Stimulated activated CD8-positive, alpha-beta memory T cell treated with anti-CD3 and anti-CD28 coated beads, Interleukin-4, amount 100 ng/mL, for 24 hours (primary cell): ENCODE measurements around the gene PAK2.
"Not testable (repeated sequence)": the region's sequence is repeated elsewhere in the genome, so short reads cannot be mapped to it uniquely, and the experiment has no call there.

Experiments
- DNase-seq: peaks from one replicate; pipeline ENCODE4 v3.0.0-alpha.2; 2020; ENCODE audit warnings: low read depth

Gene PAK2

DNA sequence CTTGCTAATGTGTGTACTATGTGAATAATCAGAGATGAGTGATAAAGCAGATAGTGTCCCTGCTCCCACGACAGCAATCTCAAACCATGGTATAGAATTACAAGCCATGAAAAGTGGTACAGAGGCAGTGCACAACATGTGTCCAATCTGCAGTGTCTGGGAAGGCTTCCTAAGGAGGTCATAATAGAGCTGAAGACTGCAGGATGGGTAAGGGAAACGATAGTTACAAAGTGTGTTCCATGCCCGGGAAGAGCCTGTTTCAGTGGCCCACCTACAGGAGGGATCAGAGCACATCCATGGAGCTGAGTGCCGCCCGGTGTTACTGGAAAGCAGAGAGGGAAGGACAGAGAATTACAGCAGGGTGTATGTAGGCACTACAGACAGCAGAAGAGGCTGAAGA, 48.9 kb downstream of the PAK2 start:
- no peak for DNase-seq

DNA sequence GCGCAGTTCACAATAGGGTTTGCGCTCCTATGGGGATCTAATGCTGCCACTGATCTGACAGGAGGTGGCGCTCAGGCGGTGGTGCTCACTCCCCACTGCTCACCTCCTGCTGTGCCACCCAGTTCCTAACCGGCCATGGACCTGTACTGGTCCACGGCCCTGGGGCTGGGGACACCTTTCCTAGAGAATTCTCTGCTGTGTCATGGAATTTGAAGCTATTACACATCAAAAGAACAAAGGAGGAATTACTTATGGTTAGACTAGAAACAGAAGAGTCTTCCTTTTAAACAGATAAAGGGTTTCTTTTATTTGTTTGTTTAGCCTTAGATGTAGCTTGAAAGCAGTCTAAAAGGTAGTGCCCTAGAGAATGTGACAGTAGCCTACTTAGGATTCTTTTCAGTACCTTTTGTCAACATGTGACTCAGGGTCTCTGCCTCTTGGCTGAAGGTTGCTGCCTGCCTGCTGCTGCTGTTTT, 50.3 kb downstream of the PAK2 start:
- DNase-seq, result no peak

DNA sequence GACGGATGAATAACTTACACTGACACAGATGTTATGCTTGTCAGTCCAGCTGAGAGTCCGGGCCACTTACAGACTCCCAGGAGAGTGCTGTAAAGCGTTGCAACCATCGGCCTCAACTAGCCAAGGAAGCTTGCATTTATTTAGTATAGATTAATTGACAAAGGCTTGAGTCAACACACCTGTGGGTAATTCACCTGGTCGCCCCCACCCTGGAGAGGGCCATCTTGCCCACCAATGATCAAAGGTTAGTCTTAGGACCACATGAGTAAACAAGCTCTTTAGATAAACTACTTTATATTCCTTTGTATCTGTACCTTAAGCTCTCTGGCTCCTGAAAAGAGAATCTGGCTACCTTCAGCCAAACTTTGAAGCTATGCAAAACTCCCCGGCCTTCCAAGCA, 51.0 kb downstream of the PAK2 start:
- DNase-seq, result no peak

DNA sequence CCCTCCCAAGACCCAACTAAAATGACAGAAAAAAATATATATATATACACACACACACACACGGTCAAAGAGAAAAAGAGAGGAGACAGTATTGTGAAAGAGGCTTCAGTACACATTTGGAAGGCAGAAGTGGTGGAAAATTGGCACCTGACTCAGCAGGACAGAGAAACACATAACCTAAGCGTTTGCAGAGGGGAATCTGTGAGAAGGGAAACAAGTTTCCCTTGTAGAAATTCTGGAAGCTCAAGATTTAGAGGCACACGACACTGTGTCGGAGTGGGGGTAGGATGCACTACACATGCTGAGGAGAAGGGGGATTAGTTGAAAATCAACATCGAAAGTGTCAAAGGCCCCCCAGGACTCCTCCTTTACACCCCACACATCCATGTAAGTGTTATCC, 53.1 kb downstream of the PAK2 start:
- no peak for DNase-seq

DNA sequence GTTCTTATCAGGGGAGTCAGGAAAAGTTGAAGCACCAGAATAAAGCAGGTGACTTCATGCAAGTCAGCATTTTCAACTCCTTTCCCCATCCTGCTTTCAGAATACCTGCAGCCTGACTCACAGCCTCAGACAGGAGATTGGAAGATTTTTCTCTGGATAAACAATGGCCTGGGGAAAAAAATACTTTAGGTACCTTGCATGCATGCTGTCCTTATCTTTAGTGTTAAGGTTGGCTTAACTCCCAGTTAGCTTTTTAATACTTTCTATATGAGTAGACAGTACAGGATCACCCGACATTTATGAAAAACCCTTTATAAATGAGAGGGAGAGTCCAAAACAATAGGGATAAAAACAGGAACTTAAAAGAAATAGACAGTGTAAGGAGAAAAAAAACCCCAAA, 53.6 kb downstream of the PAK2 start:
- DNase-seq, result no peak

DNA sequence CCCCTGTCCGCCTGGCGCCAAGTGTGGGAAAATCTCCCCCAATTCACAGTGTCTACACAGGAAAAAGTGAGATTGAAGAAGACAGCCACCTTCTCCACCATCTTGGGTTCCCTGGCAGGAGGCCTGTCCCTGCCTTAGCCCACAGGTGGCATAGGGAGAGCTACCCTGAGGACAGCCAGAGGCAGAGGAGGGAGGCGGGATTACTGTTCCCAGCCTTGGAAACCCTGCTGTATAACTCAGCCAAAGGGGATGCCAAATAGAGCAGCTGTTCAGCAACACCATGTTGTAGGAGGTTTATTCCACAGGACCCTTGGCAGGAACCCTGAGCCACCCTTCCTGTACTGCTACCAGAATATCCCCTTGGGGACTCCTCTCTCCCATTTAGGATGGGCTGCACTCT, 54.8 kb downstream of the PAK2 start:
- no peak for DNase-seq

DNA sequence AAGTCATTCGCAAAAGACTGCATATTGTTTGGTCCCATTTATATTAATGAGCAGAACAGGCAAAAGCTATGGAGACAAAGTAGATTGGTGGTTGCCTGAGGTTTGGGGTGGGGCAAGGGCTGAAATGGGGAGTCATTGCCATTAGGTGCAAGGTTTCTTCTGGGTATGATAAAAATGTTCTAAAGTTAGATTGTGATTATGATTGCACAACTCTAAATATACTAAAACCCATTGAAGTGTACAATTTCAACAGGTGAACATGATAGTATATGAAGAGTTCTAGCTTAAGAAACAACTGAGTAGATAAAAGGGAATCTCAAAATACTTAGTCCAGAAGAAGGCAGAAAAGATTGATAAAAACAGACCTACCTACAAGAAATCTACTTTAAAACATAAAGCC, 56.7 kb downstream of the PAK2 start:
- no peak for DNase-seq

DNA sequence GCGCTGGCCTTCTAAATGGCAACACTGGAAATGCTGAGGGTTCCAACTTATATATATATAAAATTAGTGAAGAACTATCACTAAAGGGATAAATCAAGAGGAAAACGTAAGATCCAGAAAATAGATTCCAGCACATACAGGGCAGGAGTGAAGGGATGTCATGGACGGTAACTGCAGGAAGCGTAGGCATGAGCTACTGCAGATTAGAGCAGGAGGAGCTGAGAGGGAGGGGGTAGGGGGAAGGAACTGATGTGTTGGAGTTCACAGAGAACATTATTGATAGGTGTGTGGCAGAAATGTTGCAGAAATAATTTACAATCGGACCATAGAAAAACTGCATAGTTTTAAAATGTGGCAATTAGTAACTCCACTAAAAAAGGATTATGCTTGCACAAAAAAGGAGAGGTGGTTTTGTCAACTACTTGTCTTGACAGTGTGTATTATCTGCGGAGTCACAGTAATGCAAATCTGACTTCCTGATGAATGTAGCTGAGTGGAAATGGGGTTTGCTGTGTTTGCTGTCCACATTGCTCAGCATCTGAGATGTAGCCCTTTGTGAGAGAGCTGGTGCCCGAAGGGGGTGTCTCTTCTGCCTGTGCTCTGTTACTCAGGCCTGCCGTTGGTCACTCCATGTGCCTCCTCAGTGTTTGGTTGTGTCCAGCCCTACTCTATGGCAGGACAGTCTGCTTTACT, 61.2 kb downstream of the PAK2 start:
- DNase-seq, result no peak

DNA sequence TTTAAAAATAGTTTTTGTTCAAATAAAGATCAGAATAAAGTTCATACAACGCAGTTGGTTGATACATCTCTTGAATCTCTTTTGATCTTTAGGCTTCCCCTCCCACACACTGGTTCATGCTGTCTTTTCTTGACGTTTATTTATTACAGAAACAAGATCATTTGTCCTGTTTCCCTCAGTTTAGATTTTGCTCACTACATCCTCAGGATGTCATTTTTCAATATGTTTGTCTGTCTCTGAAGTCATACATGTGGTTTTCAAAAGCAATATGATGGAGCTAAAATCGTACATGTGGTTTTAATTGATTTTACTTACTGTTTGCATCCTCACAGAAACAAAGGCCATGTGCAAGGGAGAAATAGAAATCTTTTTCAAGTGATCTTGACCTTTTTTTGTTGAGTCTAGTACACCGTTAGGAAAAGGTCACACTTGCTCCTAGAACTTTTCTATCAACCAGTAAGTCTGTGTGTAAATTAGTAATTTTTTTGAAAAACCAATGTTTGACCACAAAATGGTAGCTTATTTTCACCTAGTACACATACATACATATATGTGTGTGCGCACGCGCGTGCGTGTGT, 64.3 kb downstream of the PAK2 start:
- DNase-seq, result no peak

DNA sequence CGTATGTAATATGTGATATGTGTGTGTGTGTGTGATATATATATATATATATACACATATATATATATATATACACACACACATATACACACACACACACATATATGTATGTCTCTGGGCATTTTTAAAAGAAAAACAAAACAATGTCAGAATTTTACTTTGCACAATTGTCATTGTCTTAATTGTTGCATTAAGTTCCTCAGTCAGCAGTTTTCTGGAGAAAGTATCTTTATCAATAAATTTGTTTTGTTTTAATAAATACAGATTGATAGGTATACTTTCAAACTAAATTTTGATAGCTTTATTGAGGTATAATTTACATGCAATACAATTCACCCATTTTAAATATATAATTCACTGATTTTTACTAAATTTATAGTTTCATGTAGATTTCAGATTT, 65.1 kb downstream of the PAK2 start:
- no peak for DNase-seq

DNA sequence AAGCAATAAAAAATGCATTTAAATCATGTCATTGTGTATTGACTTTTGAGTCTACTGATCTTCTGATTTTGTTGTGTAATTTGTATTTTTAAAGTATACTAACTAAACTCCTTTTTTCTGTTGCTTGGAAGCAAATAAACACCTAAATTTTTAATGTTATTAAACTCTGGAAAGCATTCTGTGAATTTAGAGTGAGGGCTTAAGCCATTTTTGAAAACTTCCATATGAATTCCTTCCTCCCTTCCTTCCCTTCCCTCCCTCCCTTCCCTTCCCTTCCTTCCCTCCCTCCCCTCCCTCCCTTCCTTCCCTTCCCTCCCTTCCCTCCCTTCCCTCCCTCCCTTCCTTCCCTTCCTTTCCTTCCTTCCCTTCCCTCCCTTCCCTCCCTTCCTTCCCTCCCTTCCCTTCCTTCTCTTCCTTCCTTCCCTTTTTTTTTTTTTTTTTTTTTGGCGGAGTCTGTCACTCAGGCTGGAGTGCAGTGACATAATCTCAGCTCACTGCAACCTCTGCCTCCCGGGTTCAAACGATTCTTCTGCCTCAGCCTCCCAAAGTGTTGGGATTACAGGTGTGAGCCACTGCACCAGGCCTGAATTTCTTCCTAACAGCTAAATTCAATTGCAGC, 71.4 kb downstream of the PAK2 start:
- no peak for DNase-seq

DNA sequence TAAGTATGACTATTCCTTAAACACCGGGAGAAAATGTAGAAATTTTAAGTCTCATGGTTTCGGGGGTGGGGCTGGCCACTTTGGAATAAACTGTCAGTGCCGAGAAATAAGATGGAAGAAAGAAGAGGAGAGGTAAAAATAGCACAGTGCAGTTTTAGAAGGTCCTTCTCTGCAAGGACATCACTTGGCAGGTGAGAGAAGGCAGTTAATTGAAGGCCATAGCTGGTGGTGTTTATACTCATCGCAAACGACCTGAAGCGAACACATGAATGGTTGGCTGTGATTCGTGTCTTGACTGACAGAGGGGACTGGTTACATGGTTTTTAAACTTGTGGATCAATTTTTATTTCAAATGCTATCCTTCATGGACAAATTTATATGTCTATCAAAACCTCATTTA, 73.2 kb downstream of the PAK2 start:
- DNase-seq, result no peak

DNA sequence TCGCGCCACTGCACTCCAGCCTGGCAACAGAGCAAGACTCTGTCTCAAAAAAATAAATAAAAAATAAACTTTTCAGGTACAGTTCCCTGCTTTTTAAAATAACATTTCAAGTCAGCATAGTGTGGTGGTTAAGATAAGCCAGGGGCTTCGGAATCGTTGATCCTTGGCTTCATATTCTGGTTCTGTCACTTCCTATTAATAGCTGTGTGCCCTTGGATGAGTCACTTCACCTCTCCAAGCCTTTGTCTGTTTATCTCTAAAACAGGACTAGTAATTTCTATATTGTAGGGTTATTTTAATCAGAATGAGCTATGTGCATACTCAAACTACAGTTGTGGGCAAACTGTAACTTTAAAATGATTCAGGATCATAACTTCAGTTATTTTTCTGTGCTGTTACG, 74.2 kb downstream of the PAK2 start:
- DNase-seq, result no peak

DNA sequence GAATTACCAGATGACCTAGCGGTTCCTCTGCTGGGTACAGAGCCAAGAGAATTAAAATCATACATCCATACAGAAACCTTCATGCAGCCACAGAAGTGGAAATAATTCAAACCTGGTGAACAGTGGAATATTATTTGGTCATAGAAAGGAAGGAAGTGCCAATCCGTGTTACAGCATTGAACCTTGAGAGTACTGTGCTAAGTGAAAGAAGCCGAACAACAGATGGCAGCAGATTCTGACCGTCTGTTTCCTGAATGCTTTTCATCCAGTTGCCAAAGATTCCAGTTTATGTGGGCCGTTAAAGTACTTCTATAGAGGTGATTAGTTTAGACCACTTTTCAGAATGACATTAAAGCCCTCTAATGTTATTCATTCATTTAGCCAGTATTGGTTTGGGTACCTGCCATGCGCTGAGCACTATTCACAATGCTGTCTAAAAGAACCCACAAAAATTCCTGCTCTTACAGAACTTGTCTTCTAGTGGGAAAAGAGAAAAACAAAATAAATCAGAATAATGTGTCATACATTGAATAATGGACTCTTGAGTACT, 82.2 kb downstream of the PAK2 start:
- DNase-seq, result no peak

DNA sequence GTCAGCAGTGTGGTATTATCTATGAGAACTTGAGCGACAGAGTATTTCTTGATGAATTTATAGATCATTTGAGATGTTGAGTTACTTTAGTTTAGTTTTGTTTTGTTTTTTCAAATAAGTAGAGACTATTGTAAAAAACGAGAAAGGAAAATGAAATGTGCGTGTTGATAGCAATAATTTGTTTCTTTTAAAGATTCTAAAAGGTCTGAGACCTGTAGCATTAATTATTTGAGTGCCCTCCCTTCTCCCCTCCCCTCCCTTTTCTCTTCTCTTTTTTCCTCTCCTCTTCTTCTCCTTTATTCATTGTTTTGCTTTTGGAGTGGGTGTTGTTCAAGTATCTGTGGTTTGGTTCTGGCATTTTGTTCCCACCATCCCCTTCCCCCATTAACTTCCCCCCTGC, 90.0 kb downstream of the PAK2 start:
- not testable (repeated sequence) for DNase-seq

DNA sequence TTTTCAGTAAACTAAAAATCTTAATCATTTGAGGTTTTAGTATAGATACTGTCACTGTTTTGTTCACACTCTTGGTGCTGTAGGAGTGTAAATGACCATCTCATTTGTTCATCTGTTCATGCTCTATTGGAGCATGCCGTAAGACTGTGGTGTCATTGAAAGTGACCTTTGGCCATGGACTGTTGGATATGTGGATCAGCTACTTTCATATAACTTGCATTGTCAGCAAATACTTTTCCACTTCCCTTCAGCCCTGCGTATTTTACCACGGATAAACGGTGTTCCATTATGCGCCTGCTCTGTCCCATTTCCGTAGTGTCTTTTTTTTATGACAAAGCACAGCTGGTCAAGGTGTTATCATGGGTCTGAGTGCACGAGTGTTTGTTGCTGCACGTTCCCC, 95.4 kb downstream of the PAK2 start:
- DNase-seq, result no peak

DNA sequence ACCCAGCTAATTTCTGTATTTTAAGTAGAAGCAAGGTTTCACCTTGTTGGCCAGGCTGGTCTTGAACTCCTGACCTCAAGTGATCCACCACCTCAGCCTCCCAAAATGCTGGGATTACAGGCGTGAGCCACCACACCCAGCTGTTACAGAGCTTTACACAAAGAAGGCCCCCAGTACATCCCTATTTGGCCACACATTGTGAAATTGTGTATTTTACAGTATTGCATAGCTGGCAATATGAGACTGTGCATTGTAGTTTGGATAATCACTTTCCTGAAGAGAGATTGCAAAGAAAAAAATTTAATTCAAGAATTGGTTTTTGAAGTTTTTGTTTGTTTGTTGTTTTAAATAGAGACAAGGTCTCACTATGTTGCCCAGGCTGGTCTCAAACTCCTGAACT, 97.0 kb downstream of the PAK2 start:
- not testable (repeated sequence) for DNase-seq

DNA sequence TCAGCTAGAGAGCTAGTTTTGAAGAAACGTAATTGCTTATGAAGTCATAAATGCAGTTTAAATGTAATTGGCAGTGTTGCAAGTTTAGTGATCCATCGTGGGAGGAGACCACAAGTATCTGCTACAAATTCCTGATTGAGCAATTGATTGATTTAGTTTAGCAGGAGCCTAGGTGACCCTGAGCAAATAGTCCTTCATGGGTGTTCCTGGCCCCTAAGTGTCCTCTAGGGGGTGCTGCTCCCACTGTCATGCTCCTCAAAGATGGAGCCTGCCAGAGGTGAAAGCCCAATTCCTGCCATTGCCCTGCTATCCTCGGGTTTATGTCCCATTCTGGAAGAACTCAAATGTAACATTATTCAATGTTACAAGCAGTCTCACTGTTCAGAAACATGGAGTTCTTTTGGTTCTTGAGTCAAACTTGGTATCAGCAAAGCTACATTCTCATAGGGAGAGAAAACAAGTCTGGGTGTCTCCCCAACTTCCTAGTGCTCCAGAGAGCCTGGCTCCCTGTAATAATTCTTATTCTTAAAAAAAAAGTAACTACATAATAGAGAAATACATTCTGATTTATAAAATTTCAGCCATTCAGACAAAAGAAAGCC, 98.3 kb downstream of the PAK2 start:
- DNase-seq, result peak; percentile 55

DNA sequence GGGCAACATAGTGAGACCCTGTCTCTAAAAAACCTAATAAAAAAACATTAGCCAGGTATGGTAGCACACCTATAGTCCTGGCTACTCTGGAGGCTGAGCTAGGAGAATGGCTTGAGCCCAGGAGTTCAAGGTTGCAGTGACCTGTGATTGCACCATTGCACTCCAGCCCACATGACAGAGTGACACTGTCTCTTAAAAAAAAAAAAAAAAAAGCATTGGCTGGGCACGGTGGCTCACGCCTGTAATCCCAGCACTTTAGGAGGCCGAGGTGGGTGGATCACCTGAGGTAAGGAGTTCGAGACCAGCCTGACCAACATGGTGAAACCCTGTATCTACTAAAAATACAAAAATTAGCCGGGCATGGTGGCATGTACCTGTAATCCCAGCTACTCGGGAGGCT, 99.7 kb downstream of the PAK2 start:
- DNase-seq, result not testable (repeated sequence)

DNA sequence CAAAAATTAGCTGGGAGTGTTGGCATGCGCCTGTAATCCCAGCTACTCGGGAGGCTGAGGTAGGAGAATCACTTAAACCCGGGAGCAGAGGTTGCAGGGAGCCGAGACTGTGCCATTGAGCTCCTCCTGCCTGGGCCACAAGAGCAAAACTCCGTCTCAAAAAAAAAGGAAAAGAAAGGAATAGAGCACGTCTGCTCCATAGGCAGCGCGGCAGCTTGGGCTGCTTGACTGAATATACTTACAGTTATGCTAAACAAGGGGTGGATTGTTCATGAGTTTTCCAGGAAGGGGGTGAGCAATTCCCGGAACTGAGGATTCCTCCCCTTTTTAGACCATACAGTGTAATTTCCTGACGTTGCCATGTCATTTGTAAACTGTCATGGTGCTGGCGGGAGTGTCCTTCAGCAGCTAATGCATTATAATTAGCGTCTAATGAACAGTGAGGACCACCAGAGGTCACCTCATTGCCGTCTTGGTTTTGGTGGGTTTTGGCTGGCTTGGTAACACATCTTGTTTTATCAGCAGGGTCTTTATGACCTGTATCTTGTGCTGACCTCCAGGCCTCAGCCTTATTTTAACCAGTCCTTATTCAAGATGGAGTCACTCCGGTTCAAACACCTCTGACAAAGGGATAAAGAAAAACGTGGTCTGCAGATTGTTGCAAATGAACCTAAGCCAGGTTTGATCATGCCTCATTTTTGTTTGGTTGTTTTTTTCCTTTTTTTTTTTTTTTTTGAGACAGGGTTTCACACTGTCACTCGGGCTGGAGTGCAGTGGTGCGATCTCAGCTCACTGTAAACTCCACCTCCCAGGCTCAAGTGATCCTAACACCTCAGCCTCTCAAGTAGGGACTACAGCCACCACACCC, 103.1 kb downstream of the PAK2 start:
- no peak for DNase-seq

DNA sequence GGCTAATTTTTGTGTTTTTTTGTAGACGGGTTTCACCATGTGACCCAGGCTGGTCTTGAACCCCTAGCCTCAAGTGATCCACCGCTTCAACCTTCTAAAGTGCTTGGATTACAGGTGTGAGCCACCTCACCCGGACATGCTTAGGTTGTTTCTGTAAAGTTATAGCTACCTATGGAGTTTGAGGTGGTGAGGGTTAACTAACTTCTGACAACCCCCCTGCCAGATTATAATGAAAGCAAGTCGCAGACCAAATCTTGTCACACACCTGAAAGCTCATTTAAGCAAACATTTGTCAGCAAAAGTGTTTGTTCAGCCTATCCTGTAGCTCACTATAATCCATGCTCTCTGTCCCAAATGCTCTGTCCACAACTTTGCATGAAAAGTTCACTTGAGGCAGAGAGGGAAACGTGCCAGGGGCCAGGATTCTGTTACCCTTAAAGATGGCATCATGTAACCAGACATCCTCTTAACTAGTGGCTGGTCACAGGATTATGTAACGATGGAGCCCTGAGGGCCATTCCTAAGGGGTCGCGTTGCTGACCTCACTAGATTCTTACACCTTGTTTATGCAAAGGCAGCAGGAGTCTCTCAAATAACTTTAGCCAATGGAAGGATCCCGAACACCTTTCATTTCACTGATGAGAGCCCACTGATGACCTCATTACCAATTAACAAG, 103.9 kb downstream of the PAK2 start:
- no peak for DNase-seq
